Activated CD4-positive, CD25-positive, alpha-beta regulatory T cell treated with anti-CD3 and anti-CD28 coated beads, Interleukin-2, amount 50 U/mL, for 72 hours (primary cell): Measurements from ENCODE around the gene FAM13A.

Experiments used
- DNase-seq: peaks from one replicate; pipeline ENCODE4 v3.0.0; 2021

Gene FAM13A

DNA sequence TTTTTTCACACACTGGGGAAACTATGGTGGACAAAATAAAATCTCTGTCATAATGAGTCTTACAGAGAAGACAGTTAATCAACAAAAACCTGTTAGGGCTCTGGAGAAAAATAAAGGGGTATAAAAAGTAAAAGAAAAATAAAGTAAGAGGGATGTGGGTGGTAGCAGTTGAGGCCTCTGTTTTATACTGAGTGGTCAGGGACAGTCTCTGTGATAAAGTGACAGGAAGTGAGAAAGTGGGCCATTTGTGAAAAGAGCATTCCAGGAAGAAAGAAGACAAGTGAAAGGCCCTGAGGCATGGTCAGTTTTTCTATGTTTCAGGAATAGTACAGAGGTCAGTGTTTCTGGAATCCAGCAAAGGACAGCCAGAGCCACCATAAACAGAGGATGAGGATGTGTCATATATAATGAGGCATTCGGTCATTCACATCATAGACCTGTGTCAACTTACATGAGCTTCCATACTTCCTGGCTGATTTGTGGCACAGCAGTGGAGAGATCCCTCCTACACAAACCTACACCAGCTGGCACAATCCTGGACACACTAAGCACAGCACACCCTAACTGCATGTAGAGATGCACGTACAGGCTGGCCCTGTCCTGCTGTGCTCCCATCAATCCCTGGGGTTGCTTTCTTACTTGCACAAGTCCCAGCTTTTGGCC is 295.0 kb downstream of the FAM13A start:
- DNase-seq: no peak

- DNase-seq: no peak
Measured at GRCh38 chr4:88761342-88761741, 295.6 kb downstream of the FAM13A start.

DNA sequence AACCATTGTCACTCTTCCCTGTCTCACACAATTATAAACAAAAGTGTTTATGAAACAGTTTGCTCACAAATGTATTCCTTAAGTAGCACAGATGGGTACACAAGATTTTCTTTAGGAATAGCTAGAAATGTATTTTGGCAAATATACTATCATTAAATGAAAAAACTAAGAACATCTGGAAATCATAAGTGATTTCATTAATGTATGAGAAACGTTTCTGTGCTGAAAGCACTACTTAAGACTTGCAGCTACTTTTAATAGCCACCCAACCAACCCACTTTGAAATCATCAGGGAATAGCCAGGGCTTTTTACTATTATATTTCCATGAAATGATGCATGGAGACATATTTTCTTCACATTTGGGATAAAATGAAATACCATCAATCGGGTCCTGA is 297.1 kb downstream of the FAM13A start:
- DNase-seq: no peak

DNA sequence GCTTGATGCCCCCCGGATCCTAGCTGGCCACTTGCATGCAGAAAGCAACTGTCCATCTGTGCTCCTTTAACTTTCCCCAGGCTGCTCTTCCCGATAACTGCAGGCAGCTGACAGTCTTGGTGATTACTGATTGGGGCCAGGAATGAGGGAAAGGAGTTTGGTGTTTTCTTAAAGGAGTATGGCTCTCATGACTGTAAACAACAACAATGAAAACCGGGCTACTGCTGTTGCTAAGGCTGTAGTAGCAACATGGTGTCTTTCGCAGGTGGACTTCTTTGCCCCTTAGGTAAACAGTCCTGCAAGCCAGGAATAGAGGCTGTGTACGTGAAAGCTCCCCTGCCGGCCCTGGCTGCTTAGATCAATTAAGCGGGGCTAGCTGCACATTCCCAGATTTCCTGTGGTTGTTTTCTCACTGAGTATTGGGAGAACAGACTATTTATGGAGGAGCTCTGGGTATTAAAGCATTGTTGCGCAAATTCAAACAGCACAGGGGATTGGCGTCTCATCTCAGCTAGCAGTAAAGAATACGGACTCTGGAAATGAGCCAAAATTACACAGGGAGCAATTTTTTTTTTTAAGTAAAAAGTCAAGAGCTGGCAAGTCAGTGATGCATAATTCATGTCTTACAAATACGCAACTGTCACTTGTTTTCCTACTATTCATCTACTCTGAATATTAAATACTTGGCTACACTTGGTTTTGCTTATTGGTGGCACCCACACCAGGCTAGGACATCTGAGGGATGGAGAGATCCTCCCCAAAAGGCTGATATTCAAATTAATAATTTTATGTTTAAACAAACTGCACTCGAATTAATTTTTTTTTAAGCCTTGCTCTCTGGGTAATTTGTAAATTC is 297.7 kb downstream of the FAM13A start:
- no peak for DNase-seq

DNA sequence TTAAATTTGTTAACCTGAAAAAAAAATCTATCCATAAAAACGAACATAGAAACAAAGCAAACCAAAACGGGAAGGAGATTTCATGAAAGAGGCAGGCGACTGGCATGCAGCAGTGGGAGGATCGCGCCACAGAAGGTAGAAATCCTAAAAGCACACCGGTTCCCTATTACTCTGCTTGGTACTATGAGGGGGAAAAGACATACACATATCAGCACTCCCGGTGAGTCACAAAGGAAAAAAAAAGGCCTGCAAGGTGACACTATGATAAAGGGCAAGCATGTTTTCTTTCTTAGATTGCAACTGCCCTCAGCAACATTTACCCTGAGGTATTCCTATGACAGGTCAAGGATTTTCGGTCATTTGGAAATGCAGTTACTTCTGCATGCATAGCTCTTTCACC is 298.7 kb downstream of the FAM13A start:
- DNase-seq: no peak

DNA sequence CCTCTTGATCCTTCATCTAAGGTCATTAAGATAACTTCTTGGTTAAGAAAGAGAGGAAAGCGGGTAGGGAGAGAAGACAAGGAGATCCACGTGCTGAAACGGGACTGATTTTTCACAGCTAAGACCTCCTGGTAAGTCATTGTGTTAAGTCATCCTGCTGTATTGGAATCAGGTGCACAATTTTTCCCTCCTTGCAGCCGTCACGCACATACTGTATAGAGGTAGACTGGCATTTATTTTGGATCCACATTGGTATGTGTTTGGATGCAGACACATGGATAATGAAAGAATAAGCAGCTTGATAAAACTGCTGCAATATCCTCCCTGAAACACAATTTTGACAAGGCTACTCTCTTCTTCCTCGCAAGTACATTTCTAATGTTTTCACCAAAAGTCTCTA is 299.2 kb downstream of the FAM13A start:
- DNase-seq: no peak

DNA sequence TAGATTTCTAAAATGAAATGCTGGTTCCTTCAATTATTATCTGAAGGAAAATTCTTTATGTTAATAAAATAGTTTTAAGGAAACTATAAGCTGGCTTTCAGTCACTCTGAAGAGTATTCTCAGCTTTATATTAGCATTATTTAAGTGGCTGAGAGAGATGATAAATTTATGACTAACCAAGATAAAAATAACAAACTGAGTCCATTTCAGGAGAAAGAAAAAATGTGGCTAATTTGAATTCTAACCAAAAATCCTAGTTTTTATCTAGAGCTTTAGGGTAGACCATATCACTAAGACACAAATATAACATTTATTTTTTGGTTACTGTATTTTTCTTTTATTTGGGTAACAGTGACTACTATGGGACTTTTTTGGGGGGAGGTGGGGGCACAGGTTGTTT is 299.9 kb downstream of the FAM13A start:
- DNase-seq: no peak

DNA sequence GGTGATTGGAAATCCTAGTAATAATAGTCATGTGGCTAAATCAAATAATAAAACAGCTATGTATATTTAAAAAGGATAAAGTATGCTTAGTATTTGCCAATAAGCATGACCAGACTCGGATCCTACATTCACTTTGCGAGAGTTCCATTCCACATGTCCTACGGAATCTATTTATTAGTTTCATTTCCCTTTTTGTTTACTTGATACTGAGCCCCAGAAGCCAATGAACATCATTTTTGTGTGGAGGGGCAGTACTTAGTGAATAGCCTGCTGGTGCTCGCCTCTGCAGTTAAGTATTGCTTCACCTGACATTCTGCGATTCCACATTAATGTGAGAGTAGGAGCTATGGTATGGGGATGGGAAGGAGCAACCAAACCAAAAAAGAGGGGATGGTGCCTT is 300.8 kb downstream of the FAM13A start:
- DNase-seq: no peak

GRCh38 chr4:88755454-88755853 is 301.5 kb downstream of the FAM13A start:
- DNase-seq: no peak

GRCh38 chr4:88754796-88755195 is 302.2 kb downstream of the FAM13A start:
- no peak for DNase-seq

DNA sequence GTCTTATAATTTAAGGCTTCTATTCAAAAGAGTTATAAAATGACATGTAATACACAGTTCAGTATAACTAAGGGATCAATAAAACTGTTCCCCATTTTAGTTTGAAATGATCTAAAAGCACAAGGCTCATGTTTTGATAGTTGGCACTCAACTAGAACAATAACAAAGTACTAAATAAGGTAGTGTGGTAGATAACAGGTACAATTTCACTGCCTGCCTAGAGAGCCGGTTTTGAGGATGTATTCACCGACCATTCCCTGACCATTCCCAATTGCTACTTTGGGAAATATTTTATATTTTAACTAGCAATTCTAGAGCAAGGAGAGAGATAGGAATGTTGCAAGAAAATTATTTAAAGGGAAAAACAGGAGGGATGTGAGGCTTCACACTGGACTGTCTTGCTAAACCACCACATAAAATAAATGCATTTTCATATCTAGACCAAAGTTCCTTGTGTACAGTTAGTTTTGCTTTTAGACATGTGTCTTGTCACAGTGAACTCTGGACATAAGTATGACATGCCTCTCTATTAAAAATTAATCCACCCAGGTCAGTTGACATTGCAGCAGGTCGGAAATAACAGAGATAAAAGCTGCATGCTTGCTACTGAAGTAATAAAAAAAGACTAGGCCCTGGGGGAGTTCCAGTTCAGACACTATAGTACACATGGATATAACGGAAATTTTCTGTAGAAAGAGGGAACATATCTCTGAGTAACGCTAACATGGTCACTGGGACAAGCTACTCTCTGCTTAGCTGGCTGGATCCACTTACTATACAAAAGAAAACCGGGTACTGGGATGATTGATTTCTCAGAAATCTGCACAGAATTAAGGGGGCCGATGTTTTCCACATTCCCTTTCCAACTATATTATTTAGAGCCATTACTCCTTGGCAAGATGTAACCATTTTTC is 303.1 kb downstream of the FAM13A start:
- DNase-seq: no peak

DNA sequence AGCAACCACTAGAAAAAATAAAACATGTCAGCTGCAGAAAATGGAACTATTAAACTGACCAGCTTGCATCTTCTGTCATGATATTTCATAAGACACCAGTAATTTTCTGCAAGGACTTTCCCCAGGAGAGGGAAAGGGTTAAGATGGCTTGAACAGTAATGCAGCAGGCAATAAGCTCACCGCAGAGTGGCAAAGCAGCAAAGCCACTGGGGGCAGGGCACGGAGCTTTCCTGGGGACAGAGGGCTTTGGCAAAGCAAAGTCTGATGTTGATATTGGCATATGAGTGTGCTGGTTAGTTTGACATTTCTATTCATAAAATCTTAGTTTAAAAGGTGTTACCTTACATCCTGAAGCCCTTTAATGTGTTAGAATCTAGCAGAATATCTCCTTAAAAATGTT is 304.2 kb downstream of the FAM13A start:
- DNase-seq: no peak

GRCh38 chr4:88752076-88752463 is 304.9 kb downstream of the FAM13A start:
- DNase-seq: no peak

GRCh38 chr4:88751258-88752075 is 305.5 kb downstream of the FAM13A start:
- DNase-seq: no peak

- DNase-seq: no peak
Measured at GRCh38 chr4:88750369-88750768, 306.6 kb downstream of the FAM13A start.

DNA sequence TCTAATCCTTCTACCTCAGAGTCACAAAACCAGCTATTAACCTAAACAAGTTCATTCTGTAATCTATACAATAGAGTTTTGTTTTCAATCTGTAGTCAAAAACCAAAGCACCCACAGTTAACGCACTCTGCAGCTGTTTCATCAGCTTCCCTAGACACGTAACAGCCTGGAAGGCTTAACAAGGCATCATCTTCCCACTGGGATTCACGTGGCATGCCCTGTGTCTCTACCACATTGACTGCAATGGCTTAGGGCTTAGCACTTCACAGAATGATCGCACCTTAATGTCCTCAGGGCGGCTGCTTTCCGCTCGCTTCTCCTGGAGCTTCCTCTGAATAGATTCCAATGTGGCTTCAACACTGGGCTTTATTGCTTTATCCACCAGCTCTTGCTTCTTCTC is 309.6 kb downstream of the FAM13A start:
- DNase-seq: no peak

- no peak for DNase-seq
Measured at GRCh38 chr4:88746206-88746605, 310.8 kb downstream of the FAM13A start.

DNA sequence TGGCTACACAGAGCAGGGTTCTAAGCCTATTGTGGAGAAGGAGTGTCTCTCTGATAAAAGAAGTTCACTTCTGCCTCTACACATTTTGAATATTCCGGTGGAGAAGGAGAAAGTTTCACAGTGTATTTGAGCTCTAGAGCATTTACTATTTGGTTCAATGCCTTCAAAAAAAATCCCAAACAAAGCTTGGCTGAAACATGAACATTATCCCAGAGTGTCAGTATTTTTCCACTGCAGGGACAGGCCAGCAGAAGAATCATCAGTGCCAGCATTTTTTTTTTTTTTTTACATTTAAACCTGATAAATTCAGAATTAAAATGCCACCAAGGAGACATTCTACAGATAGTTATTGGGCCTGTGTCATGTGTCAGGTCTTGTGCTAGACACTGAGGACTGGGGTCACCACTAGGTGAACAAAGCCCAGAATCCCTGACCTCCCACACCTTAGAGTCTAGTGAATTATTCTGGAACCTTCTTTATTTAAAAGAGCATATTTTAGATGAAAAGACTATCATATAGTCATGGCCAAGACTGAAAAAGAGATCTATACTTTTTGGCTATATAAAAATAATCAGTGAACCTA is 311.3 kb downstream of the FAM13A start:
- no peak for DNase-seq

GRCh38 chr4:88745175-88745574 is 311.8 kb downstream of the FAM13A start:
- no peak for DNase-seq

- no peak for DNase-seq
Measured at GRCh38 chr4:88744609-88745008, 312.4 kb downstream of the FAM13A start.

GRCh38 chr4:88743696-88744095 is 313.3 kb downstream of the FAM13A start:
- no peak for DNase-seq

GRCh38 chr4:88742561-88742960 is 314.4 kb downstream of the FAM13A start:
- no peak for DNase-seq
